Measurements from ENCODE around the gene JPH3. TPM values are rescaled to one million over a fixed set of nuclear protein-coding genes. Genes with fewer than 3 reads are reported as not detected.

The JPH3 gene
- total RNA-seq, 6 experiments from 2014 or later, result 0.07 to 0.12 TPM; not detected in 4

GRCh38 chr16:87667443-87667842, 65.1 kb downstream of the JPH3 start:
- DNase-seq (no peak), ATAC-seq (no peak)
- no peak overlapping the region for H3K4me3 ChIP-seq
- no peaks in the 10 kb centered on the region for H3K9me3 ChIP-seq
- H3K4me1 ChIP-seq, result no peaks in the 10 kb centered on the region
- H3K27ac ChIP-seq, result no peak overlapping the region
- H3K27me3 ChIP-seq, result no peaks in the 10 kb centered on the region
- no peaks in the 10 kb centered on the region for H3K36me3 ChIP-seq
- no peak for TF ChIP-seq POLR2A (IDR thresholded peaks at IDR 0.05)
- TF ChIP-seq, protein P1, sequence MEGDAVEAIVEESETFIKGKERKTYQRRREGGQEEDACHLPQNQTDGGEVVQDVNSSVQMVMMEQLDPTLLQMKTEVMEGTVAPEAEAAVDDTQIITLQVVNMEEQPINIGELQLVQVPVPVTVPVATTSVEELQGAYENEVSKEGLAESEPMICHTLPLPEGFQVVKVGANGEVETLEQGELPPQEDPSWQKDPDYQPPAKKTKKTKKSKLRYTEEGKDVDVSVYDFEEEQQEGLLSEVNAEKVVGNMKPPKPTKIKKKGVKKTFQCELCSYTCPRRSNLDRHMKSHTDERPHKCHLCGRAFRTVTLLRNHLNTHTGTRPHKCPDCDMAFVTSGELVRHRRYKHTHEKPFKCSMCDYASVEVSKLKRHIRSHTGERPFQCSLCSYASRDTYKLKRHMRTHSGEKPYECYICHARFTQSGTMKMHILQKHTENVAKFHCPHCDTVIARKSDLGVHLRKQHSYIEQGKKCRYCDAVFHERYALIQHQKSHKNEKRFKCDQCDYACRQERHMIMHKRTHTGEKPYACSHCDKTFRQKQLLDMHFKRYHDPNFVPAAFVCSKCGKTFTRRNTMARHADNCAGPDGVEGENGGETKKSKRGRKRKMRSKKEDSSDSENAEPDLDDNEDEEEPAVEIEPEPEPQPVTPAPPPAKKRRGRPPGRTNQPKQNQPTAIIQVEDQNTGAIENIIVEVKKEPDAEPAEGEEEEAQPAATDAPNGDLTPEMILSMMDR (IDR thresholded peaks at IDR 0.05), result no peak
- 83% methylated on average over 1 of the region's 7 CpGs for WGBS (ENCODE audit: insufficient coverage, low coverage, low lambda C conversion rate, missing lambda C conversion rate)
- intact Hi-C loops (cut with DNase I), result no loop called here

- Histone ChIP-seq H3K9me3 (no peaks in the 10 kb centered on the region), H3K4me3 (no peak overlapping the region), H3K36me3 (no peaks in the 10 kb centered on the region), H3K4me1 (no peaks in the 10 kb centered on the region), H3K27me3 (no peaks in the 10 kb centered on the region), H3K27ac (no peak overlapping the region)
- DNase-seq (no peak), ATAC-seq (no peak)
- WGBS (ENCODE audit: insufficient coverage, low coverage, low lambda C conversion rate, missing lambda C conversion rate), result 90% methylated on average over 4 of the region's 19 CpGs
- intact Hi-C loops (cut with DNase I), result no loop called here
- TF ChIP-seq POLR2A (IDR thresholded peaks at IDR 0.05), result no peak
- TF ChIP-seq, protein P1 (IDR thresholded peaks at IDR 0.05), result no peak
Measured at GRCh38 chr16:87667946-87668345, 65.6 kb downstream of the JPH3 start.

- TF ChIP-seq, protein P1 (IDR thresholded peaks at IDR 0.05), result no peak
- no peak for TF ChIP-seq POLR2A (IDR thresholded peaks at IDR 0.05)
- intact Hi-C loops (cut with DNase I), result no loop called here
- WGBS (ENCODE audit: insufficient coverage, low coverage, low lambda C conversion rate, missing lambda C conversion rate), result 38% methylated on average over 6 of the region's 21 CpGs
Measured at GRCh38 chr16:87669672-87670071, 67.4 kb downstream of the JPH3 start.

GRCh38 chr16:87671221-87671620, 68.9 kb downstream of the JPH3 start:
- H3K27me3 ChIP-seq, result no peaks in the 10 kb centered on the region
- no peak for DNase-seq
- intact Hi-C loops (cut with DNase I), result no loop called here
- TF ChIP-seq, protein P1 (IDR thresholded peaks at IDR 0.05), result no peak
- no peak for TF ChIP-seq POLR2A (IDR thresholded peaks at IDR 0.05)
- no peaks in the 10 kb centered on the region for H3K4me1 ChIP-seq
- H3K27ac ChIP-seq, result no peak overlapping the region
- H3K4me3 ChIP-seq, result no peak overlapping the region
- 100% methylated on average over 1 of the region's 13 CpGs for WGBS (ENCODE audit: insufficient coverage, low coverage, low lambda C conversion rate, missing lambda C conversion rate)
- H3K9me3 ChIP-seq, result no peaks in the 10 kb centered on the region
- no peak for ATAC-seq
- H3K36me3 ChIP-seq, result no peaks in the 10 kb centered on the region

More at GRCh38 chr16:87669672-87670071, 67.4 kb downstream of the JPH3 start:
- H3K36me3 ChIP-seq, result no peaks in the 10 kb centered on the region
- no peak for DNase-seq
- H3K27ac ChIP-seq, result no peak overlapping the region
- no peak for ATAC-seq
- no peaks in the 10 kb centered on the region for H3K27me3 ChIP-seq
- no peaks in the 10 kb centered on the region for H3K9me3 ChIP-seq
- no peak overlapping the region for H3K4me3 ChIP-seq
- no peaks in the 10 kb centered on the region for H3K4me1 ChIP-seq

DNA sequence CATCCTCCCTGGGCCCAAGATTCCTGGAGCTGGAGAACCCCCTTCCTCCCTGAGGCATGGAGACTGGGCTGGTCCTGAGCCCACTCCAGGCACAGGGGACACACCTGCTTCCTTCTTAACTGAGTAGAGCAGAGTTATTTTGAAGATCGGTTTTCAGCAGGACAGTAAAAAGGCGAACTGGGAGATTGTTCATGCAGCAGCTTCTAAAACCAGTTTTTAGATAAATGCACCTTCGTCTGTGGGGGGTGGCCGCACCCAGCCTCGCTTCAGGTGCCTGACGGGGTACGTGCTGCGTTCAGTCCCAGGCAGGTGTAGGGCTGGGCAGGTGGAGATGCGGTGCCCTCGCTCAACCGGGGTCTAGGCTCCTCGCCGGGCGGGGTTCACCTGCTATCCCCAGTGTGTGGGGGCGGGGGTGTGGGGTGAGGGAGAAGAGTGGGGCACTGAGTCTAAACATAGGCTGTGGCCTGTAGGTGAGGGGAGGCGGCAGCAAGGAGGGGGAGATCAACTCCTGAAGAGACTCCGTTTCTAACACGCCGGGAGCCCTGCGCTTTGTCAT, 69.5 kb downstream of the JPH3 start:
- intact Hi-C loops (cut with DNase I), result no loop called here
- Histone ChIP-seq H3K4me1 (no peaks in the 10 kb centered on the region), H3K36me3 (no peaks in the 10 kb centered on the region), H3K27ac (no peak overlapping the region), H3K9me3 (no peaks in the 10 kb centered on the region), H3K27me3 (no peaks in the 10 kb centered on the region), H3K4me3 (no peak overlapping the region)
- TF ChIP-seq, protein P1 (IDR thresholded peaks at IDR 0.05), result no peak
- no peak for TF ChIP-seq POLR2A (IDR thresholded peaks at IDR 0.05)
- ATAC-seq (no peak), DNase-seq (no peak)
- WGBS (ENCODE audit: insufficient coverage, low coverage, low lambda C conversion rate, missing lambda C conversion rate), result 53% methylated on average over 4 of the region's 20 CpGs
